GM19023 (cell line): ENCODE measurements around the gene MLKL.
"Not testable (repeated sequence)": the region's sequence is repeated elsewhere in the genome, so short reads cannot be mapped to it uniquely, and the experiment has no call there.

Source experiments
- ATAC-seq: cut with Tn5 transposase; IDR thresholded peaks from one replicate; pipeline ENCODE4 v1.9.1; 2021; ENCODE audit warnings: mild to moderate bottlenecking, moderate library complexity; ENCODE audit not compliant: unreplicated experiment

MLKL gene

DNA sequence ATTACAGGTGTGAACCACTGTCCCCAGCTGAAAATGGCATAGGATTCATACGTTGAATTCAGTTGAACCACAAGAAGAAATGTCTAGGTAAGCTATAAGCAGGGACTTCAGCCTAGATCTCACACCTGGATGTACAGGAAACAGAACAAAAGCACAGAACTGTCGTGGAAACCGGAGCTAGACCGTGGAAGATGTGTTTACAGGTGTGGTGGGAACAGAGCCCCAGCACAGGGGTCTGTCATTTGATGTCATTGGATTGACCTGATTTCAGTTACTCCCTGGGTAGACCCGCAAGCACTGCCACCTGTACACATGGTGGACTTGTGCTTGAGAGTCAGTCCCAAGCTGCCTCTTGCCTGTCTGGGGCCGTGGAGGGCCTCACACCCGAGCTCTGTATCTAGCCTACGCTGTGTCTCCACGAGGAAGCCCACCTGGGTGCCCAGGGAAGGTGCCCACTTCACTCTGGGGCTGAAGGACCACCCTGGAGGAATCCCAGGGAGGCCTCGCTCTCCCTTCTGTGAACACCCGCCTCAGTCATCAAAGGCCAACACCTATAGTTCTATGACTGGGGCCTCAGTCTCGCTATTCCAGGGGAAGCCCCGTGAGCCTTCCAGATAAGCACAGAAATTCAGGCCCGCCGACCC is 32.2 kb upstream of the MLKL start:
- ATAC-seq, result no peak

DNA sequence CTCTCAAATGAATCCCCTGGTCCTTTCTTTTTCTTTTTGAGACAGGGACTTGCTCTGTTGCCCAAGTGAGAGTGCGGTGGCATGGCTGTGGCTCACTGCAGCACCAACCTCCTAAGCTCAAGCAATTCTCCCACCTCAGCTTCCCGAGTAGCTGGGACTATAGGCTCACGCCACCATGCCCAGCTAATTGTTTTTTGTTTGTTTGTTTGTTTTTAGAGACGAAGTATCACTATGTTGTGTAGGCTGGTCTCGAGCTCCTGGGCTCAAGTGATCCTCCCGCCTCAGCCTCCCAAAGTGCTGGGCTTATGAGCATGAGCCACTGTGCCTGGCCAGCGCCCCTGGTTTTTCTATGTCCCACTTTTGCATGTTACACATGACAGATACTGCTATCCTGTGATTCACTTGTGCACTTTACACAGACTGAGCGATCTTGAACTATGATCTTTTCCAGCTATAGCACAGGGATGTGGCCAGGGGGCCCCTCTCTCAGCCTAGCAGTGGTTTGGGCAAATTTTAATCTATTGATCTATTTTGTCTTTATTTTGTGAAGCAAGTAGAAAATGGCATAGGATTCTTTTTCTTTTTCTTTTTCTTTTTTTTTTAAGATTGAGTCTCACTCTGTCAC is 31.3 kb upstream of the MLKL start:
- no peak for ATAC-seq

DNA sequence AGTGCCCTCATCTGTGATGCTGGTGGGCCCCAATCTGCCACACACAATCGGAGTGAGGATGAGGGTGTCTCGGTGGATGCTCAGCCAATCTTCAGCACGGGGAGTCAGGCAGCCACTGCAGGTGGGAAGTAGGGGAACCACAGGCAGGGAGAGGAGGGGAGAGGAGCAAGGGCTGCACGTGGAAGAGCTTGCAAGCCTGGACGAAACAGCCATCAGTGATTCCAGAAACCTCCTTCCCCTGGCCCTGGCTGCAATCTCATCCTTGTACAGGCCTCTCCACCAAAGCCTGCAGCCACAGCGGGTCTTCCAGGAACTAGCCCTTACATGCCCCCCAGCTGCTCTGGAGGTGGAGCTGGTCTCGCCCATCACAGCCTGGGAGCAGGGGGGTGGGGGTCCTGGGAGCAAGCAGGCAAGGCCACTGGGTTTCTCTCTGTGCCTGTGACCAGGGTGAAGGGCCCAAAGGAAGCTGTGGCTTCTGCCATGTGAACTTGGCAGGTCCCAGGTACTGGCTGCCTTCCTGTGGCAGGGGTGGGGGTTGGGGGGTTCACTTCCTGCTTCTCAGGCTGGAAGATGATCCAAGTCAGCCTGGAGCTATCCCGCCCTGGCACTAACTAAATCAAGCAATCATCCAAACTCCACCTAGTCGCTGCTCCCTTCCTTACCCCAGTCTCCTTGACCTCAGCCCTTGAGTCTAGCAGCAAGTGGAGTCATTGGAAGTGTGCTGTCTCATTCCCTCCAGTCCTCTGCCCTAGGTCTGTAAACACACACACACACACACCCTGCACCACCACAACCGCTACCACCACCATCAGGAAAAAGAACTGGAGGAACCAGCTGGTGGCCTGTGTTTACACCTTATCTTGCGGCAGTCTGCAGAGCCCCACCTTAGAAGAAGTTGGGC is 29.4 kb upstream of the MLKL start:
- no peak for ATAC-seq

DNA sequence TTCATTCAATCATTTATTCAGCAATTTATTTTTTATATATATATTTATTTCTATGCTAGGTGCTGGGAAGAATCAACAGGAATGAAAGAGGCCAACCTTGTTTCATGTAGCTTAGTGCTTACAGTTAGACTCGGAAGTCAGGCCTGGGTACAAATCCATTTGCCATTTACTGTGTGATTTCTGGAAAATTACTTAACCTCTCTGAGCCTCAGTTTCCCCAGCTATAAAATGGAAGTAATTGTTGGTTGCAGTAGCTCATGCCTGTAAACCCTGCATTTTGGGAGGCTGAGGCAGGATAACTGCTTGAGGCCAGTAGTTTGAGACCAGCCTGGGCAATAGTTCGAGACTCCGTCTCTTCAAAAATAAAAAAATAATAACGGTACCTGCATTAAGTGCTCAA is 27.2 kb upstream of the MLKL start:
- ATAC-seq, result no peak

DNA sequence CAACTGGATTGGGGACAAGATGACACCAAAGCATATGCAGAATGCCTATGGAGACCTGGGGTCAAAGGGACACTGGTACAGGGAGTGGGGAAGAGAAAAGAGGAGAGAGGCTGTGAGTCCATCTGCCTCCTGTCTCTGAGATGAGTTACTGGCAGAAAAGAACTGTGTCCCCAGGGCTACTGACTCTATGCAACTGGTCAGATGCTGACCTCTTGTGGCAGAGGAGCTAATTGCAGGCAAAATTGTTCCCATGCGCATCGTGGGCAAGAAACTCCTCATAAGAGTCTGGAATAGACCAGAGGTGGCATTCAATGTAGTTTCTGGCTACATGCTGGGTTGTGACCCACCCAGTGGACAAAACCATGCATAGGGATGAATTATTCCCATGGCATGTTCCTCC is 26.1 kb upstream of the MLKL start:
- no peak for ATAC-seq

DNA sequence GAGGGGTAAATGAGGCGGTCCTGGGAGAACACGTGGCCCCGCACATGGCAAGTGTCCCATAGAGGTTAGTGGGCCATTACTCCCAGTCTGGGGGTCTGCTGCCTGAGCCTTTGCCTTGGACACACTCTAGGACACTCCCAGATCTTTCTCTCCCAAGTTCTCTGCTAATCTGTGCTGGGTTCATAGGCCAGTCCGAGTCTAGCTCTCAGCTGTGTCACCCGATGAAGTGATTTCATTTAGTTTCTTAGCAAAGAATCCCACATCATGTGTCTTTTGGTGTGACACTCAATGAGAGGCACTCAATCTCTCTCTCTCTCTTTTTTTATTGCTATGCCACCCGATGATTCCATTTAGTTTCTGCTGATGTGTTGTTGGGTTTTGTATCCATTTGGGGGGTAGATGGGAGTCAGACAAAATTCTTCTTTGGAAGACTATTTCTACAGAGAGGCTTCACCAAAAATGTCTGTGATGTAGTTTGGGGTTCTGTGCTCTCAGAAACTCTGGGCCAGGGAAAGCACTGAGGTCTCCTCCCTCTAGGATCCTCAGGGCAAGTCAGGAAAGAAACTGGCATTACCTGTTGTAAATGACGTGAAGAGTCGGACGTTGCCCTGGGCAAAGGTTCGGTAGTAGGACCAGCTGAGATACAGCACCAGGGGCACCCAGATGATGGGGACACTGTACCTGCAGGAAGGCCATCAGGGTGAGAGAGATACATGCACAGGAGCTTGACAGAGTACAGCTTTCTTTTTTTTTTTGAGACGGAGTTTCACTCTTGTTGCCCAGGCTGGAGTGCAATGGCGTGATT is 25.2 kb upstream of the MLKL start:
- no peak for ATAC-seq

DNA sequence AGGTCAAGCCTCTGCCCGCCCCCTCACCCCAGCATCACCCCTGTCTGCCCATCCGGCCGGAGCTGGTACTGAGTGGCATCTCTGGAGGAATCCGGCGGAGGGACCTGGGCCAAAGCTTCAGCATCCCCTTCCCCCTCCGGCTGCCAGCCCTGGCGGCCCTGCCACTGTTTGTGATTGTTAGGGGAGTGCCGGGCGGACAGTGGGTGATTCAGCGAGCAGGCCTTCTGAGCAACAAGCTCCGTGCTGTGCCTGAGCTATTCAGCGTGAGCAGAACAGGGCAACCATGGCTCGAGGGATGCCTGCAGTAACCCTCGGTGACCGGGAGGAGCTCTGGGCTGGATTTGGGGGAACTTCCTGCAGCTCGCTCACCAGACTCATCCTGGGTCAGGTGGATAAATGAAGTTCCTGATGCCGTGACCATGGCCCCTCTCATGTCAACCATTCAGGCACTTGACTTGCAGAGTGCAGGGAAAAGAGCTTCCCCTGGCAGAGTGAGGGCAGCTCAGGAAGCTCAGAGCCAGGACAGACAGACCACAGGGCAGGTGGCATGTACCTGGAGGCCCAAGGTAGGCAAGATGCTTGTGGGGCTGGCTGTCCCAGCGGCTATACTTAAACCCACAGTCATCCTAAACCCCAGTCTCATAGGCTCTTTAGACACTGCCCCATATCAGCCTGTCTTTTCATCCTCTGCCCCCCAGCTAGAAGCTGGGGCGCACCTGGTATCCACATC is 24.3 kb upstream of the MLKL start:
- no peak for ATAC-seq

DNA sequence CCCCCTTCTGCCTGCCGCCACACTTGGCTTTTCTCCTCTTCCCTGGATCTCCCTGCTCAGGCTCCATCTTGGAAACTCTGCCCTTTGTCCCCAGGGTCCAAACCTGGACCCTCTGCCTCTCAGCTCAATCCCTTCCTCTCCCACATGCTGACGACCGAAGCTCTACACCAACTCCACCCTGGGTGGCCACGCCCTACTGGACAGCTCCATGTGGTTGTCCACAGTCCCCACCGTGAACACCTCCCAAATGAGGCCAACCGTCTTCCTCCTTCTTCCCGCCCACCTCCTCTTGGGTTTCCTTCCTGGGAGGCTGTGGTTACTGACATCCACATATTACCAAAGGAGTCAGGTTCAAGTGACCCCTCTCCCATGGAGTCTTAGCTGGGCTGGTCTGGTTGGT is 22.6 kb upstream of the MLKL start:
- ATAC-seq, result no peak

DNA sequence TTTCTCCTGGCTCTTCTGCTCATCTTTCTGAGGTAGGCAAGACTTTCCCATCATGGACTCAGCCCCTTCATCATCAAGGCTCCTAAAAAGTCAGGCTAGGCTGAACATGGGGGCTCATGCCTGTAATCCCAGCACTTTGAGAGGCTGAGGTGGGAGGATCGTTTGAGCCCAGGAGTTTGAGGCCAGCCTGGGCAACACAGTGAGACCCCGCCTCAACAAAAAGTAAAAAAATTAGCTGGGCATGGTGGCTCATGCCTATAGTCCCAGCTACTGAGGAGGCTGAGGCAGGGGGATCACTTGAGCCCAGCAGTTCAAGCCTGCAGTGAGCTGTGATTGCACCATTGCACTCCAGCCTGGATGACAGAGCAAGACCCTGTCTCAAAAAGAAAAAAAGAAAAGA is 21.5 kb upstream of the MLKL start:
- ATAC-seq, result not testable (repeated sequence)

DNA sequence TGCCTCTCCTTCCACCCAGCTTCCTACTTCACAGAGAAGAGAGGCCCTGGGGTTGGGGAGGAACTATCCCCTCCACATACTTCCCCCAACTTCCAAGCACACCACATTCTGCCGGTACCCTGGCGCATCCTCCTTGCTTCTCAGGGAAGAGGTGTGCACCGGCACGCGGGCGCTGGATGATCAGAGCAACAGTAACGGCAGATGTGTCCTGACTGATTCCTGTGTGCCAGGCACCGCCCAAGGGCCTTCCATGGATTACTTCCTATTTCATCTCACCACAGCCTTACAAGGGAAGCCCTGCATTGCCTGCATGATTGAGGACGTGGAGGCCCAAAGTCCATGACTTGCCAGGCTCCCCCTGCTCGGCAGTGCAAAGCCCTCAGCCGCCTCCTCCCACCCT is 21.1 kb upstream of the MLKL start:
- no peak for ATAC-seq

DNA sequence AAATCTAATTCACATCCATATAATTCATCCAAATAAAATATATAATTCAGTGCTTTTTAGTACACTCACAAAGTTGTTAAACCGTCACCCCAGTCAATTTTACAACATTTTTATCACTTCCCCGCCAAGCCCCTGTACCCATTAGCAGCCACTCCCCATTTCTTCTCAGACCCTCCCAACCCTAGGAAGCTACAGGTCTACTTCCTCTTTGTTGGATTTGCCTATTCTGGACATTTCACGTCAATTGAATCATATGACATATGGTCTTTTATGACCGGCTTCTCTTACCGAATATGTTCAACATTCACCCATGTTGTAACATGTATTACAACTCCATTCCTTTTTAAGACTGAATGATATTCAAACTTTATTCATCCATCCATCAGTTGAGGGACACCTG is 19.9 kb upstream of the MLKL start:
- no peak for ATAC-seq

DNA sequence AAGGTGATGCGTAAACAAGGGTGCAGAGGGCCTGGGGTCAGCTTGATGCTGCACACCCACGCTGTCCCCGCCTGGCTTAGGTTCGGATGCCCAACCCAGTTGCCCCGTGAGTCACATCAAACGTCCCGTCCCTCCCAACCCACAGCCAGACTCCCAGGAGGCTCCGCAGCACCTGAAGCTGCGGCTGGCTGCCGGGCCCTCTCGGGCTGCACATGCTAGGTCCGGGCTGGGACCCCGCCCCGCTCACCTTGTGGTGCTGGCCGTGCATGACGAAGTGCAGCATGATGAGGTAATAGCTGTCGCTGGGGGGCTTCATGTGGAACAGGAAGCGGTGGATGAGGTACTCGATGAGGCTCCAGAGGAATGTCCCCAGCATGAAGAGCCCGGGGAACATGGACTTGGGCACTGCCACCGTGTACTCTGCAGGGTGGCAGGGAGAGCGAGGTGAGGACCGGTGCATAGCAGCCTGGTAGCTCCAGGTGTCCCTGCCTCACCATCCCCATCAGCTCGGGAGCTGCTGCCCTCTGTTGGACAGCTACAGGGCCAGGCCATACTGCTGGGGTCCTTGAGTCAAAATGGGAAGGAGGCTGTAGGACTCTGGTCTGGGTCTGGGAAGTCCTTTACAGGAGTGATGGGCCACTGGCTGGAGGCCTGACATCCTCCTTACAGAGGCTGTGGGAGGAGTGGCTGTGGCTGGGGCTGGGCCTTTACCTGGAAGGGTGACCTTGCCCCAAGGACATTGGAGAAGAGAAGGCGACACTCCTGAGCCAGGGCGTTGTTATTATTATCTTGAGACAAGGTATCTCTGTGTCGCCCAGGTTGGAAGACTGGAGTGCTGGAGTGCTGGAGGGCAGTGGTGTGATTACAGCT is 18.3 kb upstream of the MLKL start:
- no peak for ATAC-seq

DNA sequence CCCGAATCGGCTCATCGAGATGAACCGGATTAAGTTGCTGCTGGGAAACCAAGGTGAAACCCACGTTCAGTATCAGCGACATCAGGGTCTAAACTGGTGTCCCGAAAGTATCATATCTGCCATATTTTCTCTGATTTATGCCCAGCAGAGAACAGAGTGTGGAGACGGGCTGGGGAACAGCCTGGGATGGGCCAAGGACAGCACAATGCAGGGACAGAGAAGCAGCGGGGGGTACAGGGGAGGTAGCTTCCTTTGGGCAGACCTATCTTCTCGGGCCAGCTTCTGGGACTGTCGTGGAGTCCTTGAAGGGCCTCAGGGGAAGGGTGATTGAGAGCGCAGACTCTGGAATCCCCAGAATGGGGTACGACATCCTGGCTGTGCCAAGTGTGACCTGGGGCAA is 17.5 kb upstream of the MLKL start:
- no peak for ATAC-seq

DNA sequence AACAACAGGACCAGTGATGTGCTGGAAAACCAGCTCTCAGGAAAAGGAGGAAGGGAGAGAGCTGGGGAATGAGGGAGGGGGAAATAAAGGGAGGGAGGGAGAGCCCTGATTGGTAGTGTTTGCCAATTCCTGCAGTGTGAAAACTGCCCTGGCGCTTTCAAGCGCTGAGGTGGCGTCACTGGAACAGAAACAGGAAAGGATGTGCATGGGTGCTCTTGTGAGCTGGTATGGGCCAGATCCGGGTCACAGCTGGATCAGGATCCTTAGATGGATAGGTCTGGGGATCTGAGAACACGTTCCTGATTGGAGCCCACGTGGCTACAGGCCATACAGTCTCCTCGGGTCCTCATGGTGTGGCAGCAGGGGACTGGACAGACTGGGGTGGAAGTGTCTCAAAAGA is 16.7 kb upstream of the MLKL start:
- no peak for ATAC-seq

DNA sequence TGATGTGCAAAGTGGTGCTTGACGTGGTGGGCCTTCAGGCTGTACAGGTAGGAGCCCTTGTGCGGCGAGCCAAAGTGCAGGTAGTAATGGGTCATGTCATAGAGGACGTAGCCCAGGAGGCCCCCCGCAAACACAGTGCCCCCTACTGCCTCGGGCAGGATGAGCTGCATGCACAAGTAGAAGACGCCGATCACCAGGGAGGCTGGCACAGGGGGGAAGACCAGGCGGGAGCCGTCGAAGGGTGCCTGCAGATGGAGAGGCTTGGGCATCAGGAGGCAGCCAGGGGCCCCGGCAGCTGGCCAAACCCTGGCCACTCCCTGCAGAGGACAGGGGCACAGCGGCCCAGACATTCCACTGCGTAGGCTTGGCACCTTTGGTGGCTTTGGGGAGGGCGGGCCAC is 15.7 kb upstream of the MLKL start:
- no peak for ATAC-seq

DNA sequence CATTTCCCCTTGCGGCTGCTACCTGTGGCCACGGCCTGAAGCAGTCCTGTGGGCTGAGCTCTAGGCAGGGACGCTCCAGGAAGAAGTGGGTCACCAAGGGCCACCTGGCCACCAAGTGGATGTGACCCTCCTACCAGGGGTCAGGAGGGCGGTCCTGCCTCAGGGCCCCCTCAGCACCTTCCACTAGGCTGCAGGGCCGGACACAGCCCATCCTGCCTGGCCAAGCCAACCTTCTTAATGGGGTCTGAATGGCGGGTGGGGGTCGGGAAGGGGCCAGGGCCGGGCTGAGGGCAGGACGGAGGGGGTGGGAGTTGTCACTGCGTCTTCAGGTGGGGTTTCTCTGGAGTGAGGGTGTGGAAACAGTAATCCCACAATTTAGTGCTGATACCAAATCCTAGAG is 13.2 kb upstream of the MLKL start:
- ATAC-seq, result no peak

DNA sequence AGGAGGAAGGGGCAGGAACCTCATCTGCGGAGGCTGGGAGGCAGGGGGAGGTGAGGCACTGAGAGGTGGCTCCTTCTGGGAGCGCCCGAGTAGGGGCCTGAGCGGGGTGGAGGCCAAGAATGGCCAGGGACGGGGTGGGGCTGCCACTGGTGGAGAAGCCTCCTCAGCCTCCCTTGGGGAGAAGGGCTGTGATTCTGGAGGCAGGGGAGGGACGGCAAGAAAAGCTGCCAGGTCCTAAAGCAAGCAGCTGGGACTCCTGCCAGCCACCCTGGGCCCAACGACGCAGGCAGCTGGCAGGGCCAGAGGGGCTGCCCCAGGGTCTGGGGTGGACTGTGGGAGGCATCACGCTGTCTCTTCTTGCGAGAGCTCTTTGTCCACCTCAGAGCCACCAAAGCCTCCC is 12.7 kb upstream of the MLKL start:
- ATAC-seq, result no peak

DNA sequence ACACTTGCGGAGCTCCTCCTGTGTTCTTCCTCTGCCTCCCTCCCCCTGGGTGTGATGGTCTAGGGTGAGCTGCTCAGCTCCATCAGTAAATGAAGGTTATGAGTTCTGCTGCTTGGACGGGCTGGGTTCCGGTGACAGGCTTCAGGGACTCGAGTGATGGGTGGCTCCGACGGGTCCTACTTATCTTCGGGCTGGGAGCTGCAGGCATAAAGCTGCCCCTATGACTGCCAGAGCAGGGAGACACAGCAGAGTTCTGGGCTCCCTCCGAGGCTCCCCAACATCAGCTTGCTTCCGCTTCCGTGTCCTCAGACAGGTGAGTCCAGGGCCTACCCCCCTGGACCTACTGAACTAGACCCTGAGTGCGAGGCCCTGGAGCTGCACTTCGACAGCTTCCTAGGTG is 11.3 kb upstream of the MLKL start:
- ATAC-seq, result no peak

DNA sequence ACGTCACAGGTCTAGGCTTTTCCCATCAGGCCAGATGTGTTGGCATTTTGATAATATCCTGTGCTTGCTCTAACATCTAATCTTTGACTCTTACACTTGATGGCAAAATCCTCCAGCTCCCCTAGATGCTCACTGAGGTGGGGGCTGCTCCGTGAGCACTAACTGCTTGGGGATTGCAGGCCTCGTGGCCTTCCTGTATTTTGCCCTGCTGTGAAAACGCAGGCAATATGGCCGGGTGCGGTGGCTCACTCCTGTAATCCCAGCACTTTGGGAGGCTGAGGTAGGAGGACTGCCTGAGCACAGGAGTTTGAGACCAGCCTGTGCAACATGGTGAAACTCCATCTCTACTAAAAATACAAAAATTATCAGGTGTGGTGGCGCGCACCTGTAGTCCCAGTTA is 9.7 kb upstream of the MLKL start:
- no peak for ATAC-seq

DNA sequence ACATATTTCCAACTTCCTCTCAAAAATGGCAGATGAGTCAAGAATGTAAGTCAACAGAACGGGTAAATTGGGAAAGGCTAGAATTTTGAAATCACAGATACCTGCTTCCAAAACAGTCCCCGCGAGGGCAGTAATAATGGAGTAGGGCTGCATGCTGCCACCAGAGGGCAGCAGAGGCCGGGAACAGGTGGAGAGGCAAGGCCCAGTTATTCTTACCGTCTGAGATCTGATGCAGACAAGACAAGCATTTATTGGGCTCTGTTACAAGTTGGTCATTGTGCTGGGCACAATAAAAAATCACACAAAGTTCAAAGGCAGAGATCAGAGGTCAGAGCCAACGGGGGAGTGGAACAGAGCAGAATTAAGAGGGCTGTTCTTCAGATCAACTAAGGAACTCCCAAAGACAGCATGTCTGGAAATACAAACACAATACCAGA is 8.8 kb upstream of the MLKL start:
- peak; percentile 87 for ATAC-seq
